Upper lobe of left lung (tissue), 6 donors: ENCODE results near the gene NUP153. TPM values are rescaled to one million over a fixed set of nuclear protein-coding genes. Genes with fewer than 3 reads are reported as not detected.
"Not testable (repeated sequence)": the region's sequence is repeated elsewhere in the genome, so short reads cannot be mapped to it uniquely, and the experiment has no call there.

Experiments used
- ATAC-seq, 2 donors: fragments of 200-7000 bp; cut with Tn5 transposase; one replicate each; pipeline ENCODE4 v1.9.1; 2022; ENCODE audit warnings: mild to moderate bottlenecking in 2 of 2, moderate library complexity in 2 of 2; ENCODE audit not compliant: low FRiP score in 2 of 2
- DNase-seq, 2 donors: peaks; one replicate each; pipeline ENCODE4 v3.0.0-alpha.2; 2019 to 2020
- H3K27ac ChIP-seq, 4 donors: fragments of 200-600 bp; sonication (generic); one replicate each; pipeline ENCODE4 v1.5.1; 2016 to 2019
- H3K27me3 ChIP-seq, 4 donors: fragments of 200-600 bp; sonication (generic); one replicate each; pipeline ENCODE4 v1.5.1; 2017 to 2019
- H3K36me3 ChIP-seq, 4 donors: fragments of 200-600 bp; sonication (generic); one replicate each; pipeline ENCODE4 v1.5.1; 2016 to 2019
- H3K4me1 ChIP-seq, 4 donors: fragments of 200-600 bp; sonication (generic); one replicate each; pipeline ENCODE4 v1.5.1; 2018 to 2019
- H3K4me3 ChIP-seq, 4 donors: fragments of 200-600 bp; sonication (generic); one replicate each; pipeline ENCODE4 v1.5.1; 2017 to 2019; ENCODE audit warnings: mild to moderate bottlenecking in 2 of 4, moderate library complexity in 1 of 4
- H3K9me3 ChIP-seq, 4 donors: fragments of 200-600 bp; sonication (generic); one replicate each; pipeline ENCODE4 v1.5.1; 2018 to 2019
- EP300 ChIP-seq, 4 donors: sonication (generic); formaldehyde crosslinking; IDR thresholded peaks; one replicate each; pipeline ENCODE4 v1.5.1; 2017; ENCODE audit warnings: antibody characterized with exemption in 4 of 4, control low read depth in 2 of 4
- POLR2A ChIP-seq, 4 donors: fragments of 450-650 bp; IDR thresholded peaks; one replicate each; pipeline ENCODE4 v1.5.1; 2016 to 2017; ENCODE audit warnings: antibody characterized with exemption in 4 of 4, mild to moderate bottlenecking in 2 of 4
- POLR2AphosphoS5 ChIP-seq, 2 donors: sonication (generic); formaldehyde crosslinking; IDR thresholded peaks; one replicate each; pipeline ENCODE4 v1.5.1; 2017; ENCODE audit warnings: antibody characterized with exemption in 2 of 2
- WGBS, 2 donors: methylation state at CpG; one replicate each; pipeline ENCODE4 v1.1.5; 2017 to 2018; 5-methylcytosine and 5-hydroxymethylcytosine counted together
- total RNA-seq, 6 donors: library from RNA; depleted of rRNA in 4 of 6; stranded (reverse); fragments of >200 nt in 4 of 6; gene quantifications; one replicate each; pipeline versions ENCODE4 v1.1.0 to v1.2.1, GENCODE V29; 2016 to 2021
- TF ChIP-seq, protein P1 (sequence below), 6 experiments: fragments of 450-650 bp in 4 of 6; fragments of 200-600 bp in 2 of 6; sonication (generic) in 2 of 6; IDR thresholded peaks; one replicate each; pipeline ENCODE4 v1.5.1; 2016 to 2019; ENCODE audit warnings: antibody characterized with exemption in 6 of 6
- donor health status: DM: no; HTN: no; CAD: no; lungs with moderate emphysema.
- donor health status: DM: no; HTN: yes; CAD: no; lungs with severe emphysema.

NUP153 gene
- total RNA-seq, 6 donors from 2014 or later, result 16.9 to 43.8 (median 29.0) TPM

DNA sequence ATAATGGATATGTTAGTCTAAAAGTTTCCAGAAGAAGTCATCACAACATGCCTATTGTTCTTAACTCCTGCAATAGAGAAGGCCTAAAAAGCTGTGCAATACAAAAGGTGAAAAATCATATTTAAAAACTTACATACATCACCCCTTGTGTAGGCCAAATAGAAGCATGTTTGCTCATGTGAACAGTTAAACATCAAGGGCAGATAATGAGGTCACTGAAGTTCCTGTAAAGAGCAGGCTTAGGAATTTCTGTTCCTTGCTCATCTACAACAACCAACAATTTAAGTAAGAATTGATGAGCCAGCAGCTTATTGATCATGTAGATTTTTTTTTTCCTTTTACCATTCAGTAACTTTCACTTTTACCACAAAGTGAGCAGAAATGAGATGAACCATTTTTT is 7.5 kb upstream of the NUP153 start:
- H3K9me3 ChIP-seq, result no peaks in the 10 kb centered on the region
- TF ChIP-seq, protein P1, sequence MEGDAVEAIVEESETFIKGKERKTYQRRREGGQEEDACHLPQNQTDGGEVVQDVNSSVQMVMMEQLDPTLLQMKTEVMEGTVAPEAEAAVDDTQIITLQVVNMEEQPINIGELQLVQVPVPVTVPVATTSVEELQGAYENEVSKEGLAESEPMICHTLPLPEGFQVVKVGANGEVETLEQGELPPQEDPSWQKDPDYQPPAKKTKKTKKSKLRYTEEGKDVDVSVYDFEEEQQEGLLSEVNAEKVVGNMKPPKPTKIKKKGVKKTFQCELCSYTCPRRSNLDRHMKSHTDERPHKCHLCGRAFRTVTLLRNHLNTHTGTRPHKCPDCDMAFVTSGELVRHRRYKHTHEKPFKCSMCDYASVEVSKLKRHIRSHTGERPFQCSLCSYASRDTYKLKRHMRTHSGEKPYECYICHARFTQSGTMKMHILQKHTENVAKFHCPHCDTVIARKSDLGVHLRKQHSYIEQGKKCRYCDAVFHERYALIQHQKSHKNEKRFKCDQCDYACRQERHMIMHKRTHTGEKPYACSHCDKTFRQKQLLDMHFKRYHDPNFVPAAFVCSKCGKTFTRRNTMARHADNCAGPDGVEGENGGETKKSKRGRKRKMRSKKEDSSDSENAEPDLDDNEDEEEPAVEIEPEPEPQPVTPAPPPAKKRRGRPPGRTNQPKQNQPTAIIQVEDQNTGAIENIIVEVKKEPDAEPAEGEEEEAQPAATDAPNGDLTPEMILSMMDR (IDR thresholded peaks at IDR 0.05), result no peak
- TF ChIP-seq POLR2A (IDR thresholded peaks at IDR 0.05) (no peak), EP300 (IDR thresholded peaks at IDR 0.05) (no peak), POLR2AphosphoS5 (IDR thresholded peaks at IDR 0.05) (no peak)
- DNase-seq (no peak), ATAC-seq (no peak)
- H3K36me3 ChIP-seq, result no peaks in the 10 kb centered on the region
- H3K4me3 ChIP-seq, result no peak overlapping the region
- no peaks in the 10 kb centered on the region for H3K27me3 ChIP-seq
- H3K27ac ChIP-seq, result no peak overlapping the region
- peaks cover 0 to 5% (median 0%) of the 10 kb centered on the region in 4 donors for H3K4me1 ChIP-seq

DNA sequence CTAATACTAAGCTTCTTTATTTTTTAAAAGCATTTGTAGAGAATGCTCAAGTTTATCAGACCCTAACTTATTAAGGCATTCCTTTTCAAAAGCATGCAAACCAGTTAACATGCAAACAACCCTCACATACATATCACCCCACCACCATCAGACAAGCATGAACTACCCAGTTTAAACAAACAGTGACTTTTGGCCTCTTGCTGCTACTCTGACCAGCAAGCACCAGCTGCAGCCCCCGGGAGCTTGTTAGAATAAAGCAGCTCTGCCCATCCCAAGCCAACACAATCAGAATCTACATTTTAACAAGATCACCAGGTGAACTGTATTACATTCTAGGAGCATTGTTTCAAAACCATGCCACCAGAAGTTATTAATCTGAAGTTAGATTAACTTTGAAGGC is 5.9 kb upstream of the NUP153 start:
- Histone ChIP-seq H3K4me1 (peaks cover 0 to 5% (median under 1%) of the 10 kb centered on the region in 4 donors), H3K27ac (no peak overlapping the region), H3K4me3 (no peak overlapping the region), H3K9me3 (no peaks in the 10 kb centered on the region), H3K27me3 (no peaks in the 10 kb centered on the region), H3K36me3 (no peaks in the 10 kb centered on the region)
- 37 to 38% methylated on average over 1 of the region's 1 CpG for whole genome bisulfite sequencing, 2 donors
- ATAC-seq (no peak), DNase-seq (no peak)
- TF ChIP-seq POLR2A (IDR thresholded peaks at IDR 0.05) (no peak), EP300 (IDR thresholded peaks at IDR 0.05) (no peak)
- TF ChIP-seq, protein P1 (IDR thresholded peaks at IDR 0.05), result no peak

DNA sequence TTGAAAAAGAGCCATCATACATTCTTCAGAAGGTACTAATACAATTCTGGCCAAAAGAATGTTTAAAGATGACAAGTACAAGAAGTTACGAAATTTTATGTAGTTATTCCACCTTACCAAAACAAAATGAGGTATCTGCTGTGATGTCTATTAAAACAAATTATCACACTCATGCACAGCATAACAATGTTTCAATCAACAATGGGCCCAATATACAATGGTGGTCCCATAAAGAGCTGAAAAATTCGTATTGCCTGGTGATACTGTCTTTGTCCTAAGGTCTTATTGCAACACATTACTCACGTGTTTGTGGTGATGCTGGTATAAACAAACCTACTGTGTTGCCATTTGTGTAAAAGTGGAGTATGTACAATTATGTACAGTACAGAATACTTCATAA is 3.6 kb upstream of the NUP153 start:
- TF ChIP-seq, protein P1 (IDR thresholded peaks at IDR 0.05), result no peak
- TF ChIP-seq EP300 (IDR thresholded peaks at IDR 0.05) (no peak), POLR2A (IDR thresholded peaks at IDR 0.05) (no peak), POLR2AphosphoS5 (IDR thresholded peaks at IDR 0.05) (no peak)
- no peak overlapping the region for H3K27ac ChIP-seq
- H3K27me3 ChIP-seq, result no peaks in the 10 kb centered on the region
- DNase-seq (no peak), ATAC-seq (no peak)
- no peaks in the 10 kb centered on the region for H3K36me3 ChIP-seq
- H3K4me1 ChIP-seq, result peaks cover 0 to 10% (median 2%) of the 10 kb centered on the region in 4 donors
- 49 to 62% methylated on average over 3 of the region's 3 CpGs for whole genome bisulfite sequencing, 2 donors
- H3K4me3 ChIP-seq, result no peak overlapping the region
- H3K9me3 ChIP-seq, result no peaks in the 10 kb centered on the region

DNA sequence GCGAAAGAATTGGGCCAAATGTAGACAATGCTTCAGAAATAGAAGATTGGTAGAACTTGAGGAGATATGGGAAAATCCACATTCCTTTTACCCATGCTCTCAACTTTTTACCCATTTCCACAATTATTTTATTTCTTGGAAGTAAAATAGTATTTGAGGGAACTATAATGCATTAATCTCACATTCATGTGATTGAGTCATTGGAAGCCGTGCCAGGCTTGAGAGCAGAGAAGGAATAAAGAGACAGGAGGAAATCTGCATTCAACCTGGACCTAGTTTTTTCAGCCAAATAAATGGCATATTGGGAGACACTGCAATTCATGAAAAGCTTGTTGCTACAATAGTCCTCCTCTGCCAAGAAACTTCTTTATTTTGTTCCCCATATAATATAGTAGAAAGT is 2.8 kb upstream of the NUP153 start:
- no peaks in the 10 kb centered on the region for H3K27me3 ChIP-seq
- TF ChIP-seq EP300 (IDR thresholded peaks at IDR 0.05), result no peak
- TF ChIP-seq POLR2A (IDR thresholded peaks at IDR 0.05), result no peak
- no peak for TF ChIP-seq POLR2AphosphoS5 (IDR thresholded peaks at IDR 0.05)
- TF ChIP-seq, protein P1 (IDR thresholded peaks at IDR 0.05), result no peak
- no peaks in the 10 kb centered on the region for H3K9me3 ChIP-seq
- ATAC-seq, result no peak
- no peak overlapping the region for H3K27ac ChIP-seq
- no peak for DNase-seq
- 90 to 96% methylated on average over 2 of the region's 2 CpGs for WGBS, 2 donors
- no peak overlapping the region for H3K4me3 ChIP-seq
- no peaks in the 10 kb centered on the region for H3K36me3 ChIP-seq
- H3K4me1 ChIP-seq, result peaks cover 7 to 13% (median 10%) of the 10 kb centered on the region in 4 donors

DNA sequence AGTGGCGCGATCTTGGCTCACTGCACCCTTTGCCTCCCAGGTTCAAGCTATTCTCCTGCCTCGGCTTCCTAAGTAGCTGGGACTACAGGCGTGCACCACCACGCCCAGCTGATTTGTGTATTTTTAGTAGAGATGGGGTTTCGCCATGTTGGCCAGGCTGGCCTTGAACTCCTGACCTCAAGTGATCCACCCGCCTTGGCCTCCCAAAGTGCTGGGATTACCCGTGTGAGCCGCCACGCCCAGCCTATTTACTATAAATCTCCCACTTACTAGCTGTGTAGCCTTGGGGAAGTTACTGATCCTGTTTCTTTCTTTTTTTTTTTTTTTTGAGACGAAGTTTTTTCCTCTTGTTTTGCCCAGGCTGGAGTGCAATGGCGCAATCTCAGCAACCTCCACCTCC is 1.3 kb upstream of the NUP153 start:
- not testable (repeated sequence) for H3K36me3 ChIP-seq, H3K4me3 ChIP-seq, DNase-seq, H3K9me3 ChIP-seq, ATAC-seq, H3K27ac ChIP-seq, H3K27me3 ChIP-seq
- 84 to 85% methylated on average over 11 to 12 of the region's 12 CpGs for WGBS, 2 donors
- H3K4me1 ChIP-seq, result peaks cover 19 to 28% (median 23%) of the 10 kb centered on the region in 4 donors
